Keratinocyte (primary cell): ENCODE measurements around the gene TMPRSS2.

Source experiments
- EZH2 ChIP-seq: IDR thresholded peaks from one replicate; pipeline ENCODE4 v1.6.1; 2012; ENCODE audit warnings: inconsistent platforms, mild to moderate bottlenecking, low read length, moderate library complexity
- TF ChIP-seq, protein P1 (sequence below), 3 experiments: IDR thresholded peaks in 1 of 3; conservative IDR thresholded peaks in 1 of 3; optimal IDR thresholded peaks in 1 of 3; 2 replicates in 2 of 3; 3 replicates in 1 of 3; pipeline versions ENCODE3 to v1.5.1; 2011; ENCODE audit warnings: low read length in 3 of 3, mild to moderate bottlenecking in 3 of 3, moderate library complexity in 2 of 3, control low read depth in 1 of 3, inconsistent platforms in 1 of 3; ENCODE audit not compliant: insufficient read depth in 2 of 3; ENCODE audit errors: extremely low read depth in 1 of 3

DNA sequence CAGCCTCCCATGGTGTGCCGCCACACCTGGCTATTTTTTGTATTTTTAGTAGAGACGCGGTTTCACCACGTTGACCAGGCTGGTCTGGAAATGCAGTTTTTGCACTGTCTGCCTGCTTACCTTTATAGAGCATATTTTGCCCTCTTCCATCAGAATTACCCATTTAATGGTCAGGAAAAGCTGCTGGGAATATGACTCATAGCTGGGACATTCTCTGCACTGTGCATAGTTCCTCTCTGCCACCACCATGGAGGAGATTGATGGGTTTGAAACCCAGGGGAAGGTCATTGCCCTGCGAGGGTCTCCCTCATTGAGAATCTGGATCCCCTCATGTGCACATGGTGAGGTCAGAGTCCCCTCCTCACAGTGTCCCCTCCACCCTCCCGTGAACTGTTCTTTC lies 49.8 kb downstream of the TMPRSS2 start:
- TF ChIP-seq, protein P1, sequence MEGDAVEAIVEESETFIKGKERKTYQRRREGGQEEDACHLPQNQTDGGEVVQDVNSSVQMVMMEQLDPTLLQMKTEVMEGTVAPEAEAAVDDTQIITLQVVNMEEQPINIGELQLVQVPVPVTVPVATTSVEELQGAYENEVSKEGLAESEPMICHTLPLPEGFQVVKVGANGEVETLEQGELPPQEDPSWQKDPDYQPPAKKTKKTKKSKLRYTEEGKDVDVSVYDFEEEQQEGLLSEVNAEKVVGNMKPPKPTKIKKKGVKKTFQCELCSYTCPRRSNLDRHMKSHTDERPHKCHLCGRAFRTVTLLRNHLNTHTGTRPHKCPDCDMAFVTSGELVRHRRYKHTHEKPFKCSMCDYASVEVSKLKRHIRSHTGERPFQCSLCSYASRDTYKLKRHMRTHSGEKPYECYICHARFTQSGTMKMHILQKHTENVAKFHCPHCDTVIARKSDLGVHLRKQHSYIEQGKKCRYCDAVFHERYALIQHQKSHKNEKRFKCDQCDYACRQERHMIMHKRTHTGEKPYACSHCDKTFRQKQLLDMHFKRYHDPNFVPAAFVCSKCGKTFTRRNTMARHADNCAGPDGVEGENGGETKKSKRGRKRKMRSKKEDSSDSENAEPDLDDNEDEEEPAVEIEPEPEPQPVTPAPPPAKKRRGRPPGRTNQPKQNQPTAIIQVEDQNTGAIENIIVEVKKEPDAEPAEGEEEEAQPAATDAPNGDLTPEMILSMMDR (optimal IDR thresholded peaks at IDR 0.05 in 1 of 3, IDR thresholded peaks at IDR 0.05 in 1 of 3, conservative IDR thresholded peaks at IDR 0.05 in 1 of 3; ENCODE audit: extremely low read depth in 1 of 3, insufficient read depth in 2 of 3, low read length in 3 of 3) = no peak
- no peak for TF ChIP-seq EZH2
